Hepatocyte (in vitro differentiated cells): ENCODE results near the gene JARID2.

Experiments used
- EZH2 ChIP-seq: fragments of 200-600 bp; sonication (generic); IDR thresholded peaks from 2 replicates; pipeline ENCODE4 v1.6.1; 2016; ENCODE audit warnings: antibody characterized with exemption, mild to moderate bottlenecking, borderline replicate concordance
- TF ChIP-seq, protein P1 (sequence below): fragments of 200-600 bp; sonication (generic); IDR thresholded peaks from 2 replicates; pipeline ENCODE4 v1.5.1; 2016; ENCODE audit warnings: antibody characterized with exemption, mild to moderate bottlenecking; ENCODE audit not compliant: poor library complexity

- TF ChIP-seq, protein P1, sequence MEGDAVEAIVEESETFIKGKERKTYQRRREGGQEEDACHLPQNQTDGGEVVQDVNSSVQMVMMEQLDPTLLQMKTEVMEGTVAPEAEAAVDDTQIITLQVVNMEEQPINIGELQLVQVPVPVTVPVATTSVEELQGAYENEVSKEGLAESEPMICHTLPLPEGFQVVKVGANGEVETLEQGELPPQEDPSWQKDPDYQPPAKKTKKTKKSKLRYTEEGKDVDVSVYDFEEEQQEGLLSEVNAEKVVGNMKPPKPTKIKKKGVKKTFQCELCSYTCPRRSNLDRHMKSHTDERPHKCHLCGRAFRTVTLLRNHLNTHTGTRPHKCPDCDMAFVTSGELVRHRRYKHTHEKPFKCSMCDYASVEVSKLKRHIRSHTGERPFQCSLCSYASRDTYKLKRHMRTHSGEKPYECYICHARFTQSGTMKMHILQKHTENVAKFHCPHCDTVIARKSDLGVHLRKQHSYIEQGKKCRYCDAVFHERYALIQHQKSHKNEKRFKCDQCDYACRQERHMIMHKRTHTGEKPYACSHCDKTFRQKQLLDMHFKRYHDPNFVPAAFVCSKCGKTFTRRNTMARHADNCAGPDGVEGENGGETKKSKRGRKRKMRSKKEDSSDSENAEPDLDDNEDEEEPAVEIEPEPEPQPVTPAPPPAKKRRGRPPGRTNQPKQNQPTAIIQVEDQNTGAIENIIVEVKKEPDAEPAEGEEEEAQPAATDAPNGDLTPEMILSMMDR, result no peak
- TF ChIP-seq EZH2, result no peak
Measured at GRCh38 chr6:15362274-15363160, 116.6 kb downstream of the JARID2 start.
